ENCODE results near the gene MEGF11. TPM values are rescaled to one million over a fixed set of nuclear protein-coding genes. Genes with fewer than 3 reads are reported as not detected.

Gene MEGF11
- total RNA-seq, 5 donors from 2014 or later (not counting 1 experiment from before 2014, with no cell fraction given) = 0.20 TPM; not detected in 4

- Mint-ChIP-seq H3K36me3 (no peaks in the 10 kb centered on the region), H3K4me3 (no peak overlapping the region), H3K27ac (no peak overlapping the region), H3K9me3 (peaks cover 4 to 6% (median 4%) of the 10 kb centered on the region in 3 donors), H3K4me1 (no peaks in the 10 kb centered on the region), H3K27me3 (peaks cover 13 to 20% of the 10 kb centered on the region in 2 donors)
- Histone ChIP-seq H3K27ac (ENCODE audit: low read length) (no peak overlapping the region), H3K9me3 (no peaks in the 10 kb centered on the region), H3K36me3 (ENCODE audit: control insufficient read depth in 2 of 2, extremely low read depth in 1 of 2, insufficient read depth in 1 of 2, low read length in 1 of 2) (no peaks in the 10 kb centered on the region), H3K27me3 (replicated peaks in 1 of 2; ENCODE audit: control insufficient read depth in 2 of 2, extremely low read depth in 1 of 2, insufficient read depth in 2 of 2, low read length in 1 of 2) (peaks cover 0 to 40% of the 10 kb centered on the region in 2 experiments), H3K4me1 (ENCODE audit: control insufficient read depth in 1 of 2, extremely low read depth in 1 of 2, insufficient read depth in 2 of 2, low read length in 2 of 2) (no peaks in the 10 kb centered on the region), H3K4me3 (ENCODE audit: control insufficient read depth in 1 of 2, extremely low read depth in 1 of 2, low read length in 1 of 2) (no peak overlapping the region)
- ChIA-PET POLR2A (no interaction called here), CTCF (no interaction called here)
- ATAC-seq (replicated peaks in 1 of 4) (no peak), DNase-seq (no peak)
- 77% methylated on average over 8 of the region's 8 CpGs for WGBS (ENCODE audit: insufficient coverage)
Observed at GRCh38 chr15:66018488-66018797, 235.1 kb downstream of the MEGF11 start.

- no peaks in the 10 kb centered on the region for H3K4me1 ChIP-seq (ENCODE audit: control insufficient read depth in 1 of 2, extremely low read depth in 1 of 2, insufficient read depth in 2 of 2, low read length in 2 of 2)
- H3K27ac ChIP-seq (ENCODE audit: low read length) = no peak overlapping the region
- peaks cover 4 to 6% (median 4%) of the 10 kb centered on the region in 3 donors for H3K9me3 Mint-ChIP-seq
- H3K4me3 ChIP-seq (ENCODE audit: control insufficient read depth in 1 of 2, extremely low read depth in 1 of 2, low read length in 1 of 2) = no peak overlapping the region
- ATAC-seq (replicated peaks in 1 of 4) = no peak
- no peaks in the 10 kb centered on the region for H3K36me3 Mint-ChIP-seq
- no peak for DNase-seq
- peaks cover 13 to 18% of the 10 kb centered on the region in 2 donors for H3K27me3 Mint-ChIP-seq
- 79% methylated on average over 6 of the region's 10 CpGs for WGBS (ENCODE audit: insufficient coverage)
- no peaks in the 10 kb centered on the region for H3K4me1 Mint-ChIP-seq
- no peak overlapping the region for H3K4me3 Mint-ChIP-seq
- H3K27ac Mint-ChIP-seq = no peak overlapping the region
- H3K36me3 ChIP-seq (ENCODE audit: control insufficient read depth in 2 of 2, extremely low read depth in 1 of 2, insufficient read depth in 1 of 2, low read length in 1 of 2) = no peaks in the 10 kb centered on the region
- H3K27me3 ChIP-seq (replicated peaks in 1 of 2; ENCODE audit: control insufficient read depth in 2 of 2, extremely low read depth in 1 of 2, insufficient read depth in 2 of 2, low read length in 1 of 2) = peaks cover 0 to 41% of the 10 kb centered on the region in 2 experiments
- ChIA-PET CTCF (no interaction called here), POLR2A (no interaction called here)
- no peaks in the 10 kb centered on the region for H3K9me3 ChIP-seq
Observed at GRCh38 chr15:66017792-66018487, 235.6 kb downstream of the MEGF11 start.

- H3K27me3 ChIP-seq (replicated peaks in 1 of 2; ENCODE audit: control insufficient read depth in 2 of 2, extremely low read depth in 1 of 2, insufficient read depth in 2 of 2, low read length in 1 of 2) = peaks cover 0 to 40% of the 10 kb centered on the region in 2 experiments
- ChIA-PET CTCF (no interaction called here), POLR2A (interaction anchor here in 1 of 2 donors (0.7 kb wide), 1 partner anchor 18 kb away, joined by 9 read pairs; no protein-coding TSS in a partner anchor)
- DNase-seq (no peak), ATAC-seq (replicated peaks in 1 of 4) (no peak)
- H3K9me3 ChIP-seq = no peaks in the 10 kb centered on the region
- peaks cover 4 to 6% (median 4%) of the 10 kb centered on the region in 3 donors for H3K9me3 Mint-ChIP-seq
- no peak overlapping the region for H3K27ac Mint-ChIP-seq
- H3K4me3 ChIP-seq (ENCODE audit: control insufficient read depth in 1 of 2, extremely low read depth in 1 of 2, low read length in 1 of 2) = no peak overlapping the region
- H3K36me3 ChIP-seq (ENCODE audit: control insufficient read depth in 2 of 2, extremely low read depth in 1 of 2, insufficient read depth in 1 of 2, low read length in 1 of 2) = no peaks in the 10 kb centered on the region
- H3K4me3 Mint-ChIP-seq = no peak overlapping the region
- no peaks in the 10 kb centered on the region for H3K4me1 ChIP-seq (ENCODE audit: control insufficient read depth in 1 of 2, extremely low read depth in 1 of 2, insufficient read depth in 2 of 2, low read length in 2 of 2)
- WGBS (ENCODE audit: insufficient coverage) = 76% methylated on average over 5 of the region's 7 CpGs
- no peaks in the 10 kb centered on the region for H3K36me3 Mint-ChIP-seq
- no peak overlapping the region for H3K27ac ChIP-seq (ENCODE audit: low read length)
- H3K4me1 Mint-ChIP-seq = no peaks in the 10 kb centered on the region
- H3K27me3 Mint-ChIP-seq = peaks cover 13 to 18% of the 10 kb centered on the region in 2 donors
Observed at GRCh38 chr15:66017000-66017399, 236.6 kb downstream of the MEGF11 start.

- CTCF ChIA-PET = no interaction called here
- Histone ChIP-seq H3K27ac (ENCODE audit: low read length) (no peak overlapping the region), H3K4me3 (ENCODE audit: control insufficient read depth in 1 of 2, extremely low read depth in 1 of 2, low read length in 1 of 2) (no peak overlapping the region), H3K9me3 (no peaks in the 10 kb centered on the region), H3K4me1 (ENCODE audit: control insufficient read depth in 1 of 2, extremely low read depth in 1 of 2, insufficient read depth in 2 of 2, low read length in 2 of 2) (no peaks in the 10 kb centered on the region), H3K27me3 (replicated peaks in 1 of 2; ENCODE audit: control insufficient read depth in 2 of 2, extremely low read depth in 1 of 2, insufficient read depth in 2 of 2, low read length in 1 of 2) (peaks cover 0 to 38% of the 10 kb centered on the region in 2 experiments), H3K36me3 (ENCODE audit: control insufficient read depth in 2 of 2, extremely low read depth in 1 of 2, insufficient read depth in 1 of 2, low read length in 1 of 2) (no peaks in the 10 kb centered on the region)
- Mint-ChIP-seq H3K4me3 (no peak overlapping the region), H3K27me3 (peaks cover 7 to 15% of the 10 kb centered on the region in 2 donors), H3K4me1 (no peaks in the 10 kb centered on the region), H3K27ac (no peak overlapping the region), H3K9me3 (peaks cover 4 to 6% (median 4%) of the 10 kb centered on the region in 3 donors), H3K36me3 (no peaks in the 10 kb centered on the region)
- no peak for ATAC-seq (replicated peaks in 1 of 4)
- DNase-seq = no peak
- no CpG with 5 or more reads among the region's 5 CpGs for WGBS (ENCODE audit: insufficient coverage)
- POLR2A ChIA-PET = interaction anchor here in 1 of 2 donors (0.7 kb wide), 1 partner anchor 19 kb away, joined by 9 read pairs; no protein-coding TSS in a partner anchor
Observed at GRCh38 chr15:66016199-66016598, 237.4 kb downstream of the MEGF11 start.

GRCh38 chr15:66014635-66015182, 238.8 kb downstream of the MEGF11 start:
- CTCF ChIA-PET = no interaction called here

GRCh38 chr15:66014022-66014421, 239.5 kb downstream of the MEGF11 start:
- ChIA-PET CTCF (no interaction called here), POLR2A (no interaction called here)
- peaks cover 0 to 34% of the 10 kb centered on the region in 2 experiments for H3K27me3 ChIP-seq (replicated peaks in 1 of 2; ENCODE audit: control insufficient read depth in 2 of 2, extremely low read depth in 1 of 2, insufficient read depth in 2 of 2, low read length in 1 of 2)
- no peak overlapping the region for H3K27ac ChIP-seq (ENCODE audit: low read length)
- H3K27me3 Mint-ChIP-seq = peaks cover 6 to 24% of the 10 kb centered on the region in 2 donors
- H3K9me3 ChIP-seq = no peaks in the 10 kb centered on the region
- H3K4me3 Mint-ChIP-seq = no peak overlapping the region
- 80% methylated on average over 3 of the region's 5 CpGs for WGBS (ENCODE audit: insufficient coverage)
- no peak overlapping the region for H3K4me3 ChIP-seq (ENCODE audit: control insufficient read depth in 1 of 2, extremely low read depth in 1 of 2, low read length in 1 of 2)
- peaks cover 4 to 6% (median 4%) of the 10 kb centered on the region in 3 donors for H3K9me3 Mint-ChIP-seq
- H3K36me3 ChIP-seq (ENCODE audit: control insufficient read depth in 2 of 2, extremely low read depth in 1 of 2, insufficient read depth in 1 of 2, low read length in 1 of 2) = no peaks in the 10 kb centered on the region
- H3K4me1 Mint-ChIP-seq = no peaks in the 10 kb centered on the region
- no peak overlapping the region for H3K27ac Mint-ChIP-seq
- ATAC-seq (replicated peaks in 1 of 4) (no peak), DNase-seq (no peak)
- no peaks in the 10 kb centered on the region for H3K4me1 ChIP-seq (ENCODE audit: control insufficient read depth in 1 of 2, extremely low read depth in 1 of 2, insufficient read depth in 2 of 2, low read length in 2 of 2)
- no peaks in the 10 kb centered on the region for H3K36me3 Mint-ChIP-seq

More at GRCh38 chr15:66014635-66015182, 238.8 kb downstream of the MEGF11 start:
- POLR2A ChIA-PET = no interaction called here
- Histone ChIP-seq H3K4me1 (ENCODE audit: control insufficient read depth in 1 of 2, extremely low read depth in 1 of 2, insufficient read depth in 2 of 2, low read length in 2 of 2) (no peaks in the 10 kb centered on the region), H3K27me3 (replicated peaks in 1 of 2; ENCODE audit: control insufficient read depth in 2 of 2, extremely low read depth in 1 of 2, insufficient read depth in 2 of 2, low read length in 1 of 2) (peaks cover 0 to 38% of the 10 kb centered on the region in 2 experiments), H3K9me3 (no peaks in the 10 kb centered on the region), H3K27ac (ENCODE audit: low read length) (no peak overlapping the region), H3K4me3 (ENCODE audit: control insufficient read depth in 1 of 2, extremely low read depth in 1 of 2, low read length in 1 of 2) (no peak overlapping the region), H3K36me3 (ENCODE audit: control insufficient read depth in 2 of 2, extremely low read depth in 1 of 2, insufficient read depth in 1 of 2, low read length in 1 of 2) (no peaks in the 10 kb centered on the region)
- H3K4me1 Mint-ChIP-seq = no peaks in the 10 kb centered on the region
- peaks cover 6 to 23% of the 10 kb centered on the region in 2 donors for H3K27me3 Mint-ChIP-seq
- 33% methylated on average over 6 of the region's 8 CpGs for WGBS (ENCODE audit: insufficient coverage)
- H3K36me3 Mint-ChIP-seq = no peaks in the 10 kb centered on the region
- ATAC-seq (replicated peaks in 1 of 4) (no peak), DNase-seq (no peak)
- peaks cover 4 to 6% (median 4%) of the 10 kb centered on the region in 3 donors for H3K9me3 Mint-ChIP-seq
- no peak overlapping the region for H3K27ac Mint-ChIP-seq
- no peak overlapping the region for H3K4me3 Mint-ChIP-seq

All from T-cell (primary cell).